Erythroblast (primary cell): ENCODE data around the gene CEP162.
"Not testable (repeated sequence)": the region's sequence is repeated elsewhere in the genome, so short reads cannot be mapped to it uniquely, and the experiment has no call there.

Experiments
- DNase-seq, 2 experiments: peaks; one replicate each; lab custom pipeline; 2025; lab: John Stamatoyannopoulos, UW
- GATA1 ChIP-seq: IDR thresholded peaks from 2 replicates; pipeline ENCODE4 v1.6.1; 2011; ENCODE audit warnings: low read depth, mild to moderate bottlenecking, control low read depth, low read length, moderate library complexity
- POLR2A ChIP-seq: IDR thresholded peaks from 2 replicates; pipeline ENCODE4 v1.6.1; 2011; ENCODE audit warnings: mild to moderate bottlenecking, low read length

CEP162 gene

GRCh38 chr6:84253380-84253779 lies 25.9 kb upstream of the CEP162 start:
- TF ChIP-seq GATA1 (no peak), POLR2A (no peak)
- DNase-seq = no peak

GRCh38 chr6:84251891-84252539 lies 24.6 kb upstream of the CEP162 start:
- no peak for DNase-seq
- no peak for TF ChIP-seq GATA1
- no peak for TF ChIP-seq POLR2A

GRCh38 chr6:84249724-84250123 lies 22.3 kb upstream of the CEP162 start:
- TF ChIP-seq GATA1 (no peak), POLR2A (no peak)
- peak in 1 of 2 experiments; percentile 23 for DNase-seq

- not testable (repeated sequence) for DNase-seq
Observed at GRCh38 chr6:84244416-84245081, 17.1 kb upstream of the CEP162 start.

GRCh38 chr6:84243240-84243639 lies 15.8 kb upstream of the CEP162 start:
- TF ChIP-seq GATA1 = no peak
- TF ChIP-seq POLR2A = no peak
- peak; percentile 12 to 45 for DNase-seq

GRCh38 chr6:84242265-84242664 lies 14.8 kb upstream of the CEP162 start:
- TF ChIP-seq POLR2A (no peak), GATA1 (no peak)

GRCh38 chr6:84228198-84228543 lies 728 bp upstream of the CEP162 start:
- TF ChIP-seq POLR2A = no peak
- no peak for TF ChIP-seq GATA1
- DNase-seq = no peak

More at GRCh38 chr6:84242265-84242664, 14.8 kb upstream of the CEP162 start:
- no peak for DNase-seq

GRCh38 chr6:84227044-84227433 lies 404 bp downstream of the CEP162 start:
- DNase-seq = peak in 1 of 2 experiments; percentile 35
- no peak for TF ChIP-seq POLR2A
- no peak for TF ChIP-seq GATA1

- TF ChIP-seq POLR2A (no peak), GATA1 (no peak)
- DNase-seq = no peak
Observed at GRCh38 chr6:84224251-84224650, 3.2 kb downstream of the CEP162 start.

- DNase-seq = peak in 1 of 2 experiments; percentile 15
Observed at GRCh38 chr6:84223608-84224007, 3.8 kb downstream of the CEP162 start.

- TF ChIP-seq GATA1 = no peak
- TF ChIP-seq POLR2A = no peak
- no peak for DNase-seq
Observed at GRCh38 chr6:84222426-84222825, 5.0 kb downstream of the CEP162 start.

- TF ChIP-seq GATA1 (no peak), POLR2A (no peak)
- DNase-seq = peak; percentile 46 to 68
Observed at GRCh38 chr6:84220809-84221409, 6.5 kb downstream of the CEP162 start.

- TF ChIP-seq GATA1 = no peak
- TF ChIP-seq POLR2A = no peak
- DNase-seq = no peak
Observed at GRCh38 chr6:84218091-84218490, 9.4 kb downstream of the CEP162 start.

GRCh38 chr6:84213217-84213616 lies 14.2 kb downstream of the CEP162 start:
- TF ChIP-seq POLR2A (no peak), GATA1 (no peak)
- DNase-seq = no peak

- no peak for TF ChIP-seq POLR2A
- no peak for TF ChIP-seq GATA1
- DNase-seq = no peak
Observed at GRCh38 chr6:84204011-84204410, 23.4 kb downstream of the CEP162 start.

- peak; percentile 38 for DNase-seq
Observed at GRCh38 chr6:84199987-84200386, 27.5 kb downstream of the CEP162 start.
